ENCODE results near the gene MAEA. TPM values are rescaled to one million over a fixed set of nuclear protein-coding genes. Genes with fewer than 3 reads are reported as not detected.
"Not testable (repeated sequence)": the region's sequence is repeated elsewhere in the genome, so short reads cannot be mapped to it uniquely, and the experiment has no call there.

The MAEA gene
- polyA plus RNA-seq, 1 donor from 2014 or later: 67.1 TPM

DNA sequence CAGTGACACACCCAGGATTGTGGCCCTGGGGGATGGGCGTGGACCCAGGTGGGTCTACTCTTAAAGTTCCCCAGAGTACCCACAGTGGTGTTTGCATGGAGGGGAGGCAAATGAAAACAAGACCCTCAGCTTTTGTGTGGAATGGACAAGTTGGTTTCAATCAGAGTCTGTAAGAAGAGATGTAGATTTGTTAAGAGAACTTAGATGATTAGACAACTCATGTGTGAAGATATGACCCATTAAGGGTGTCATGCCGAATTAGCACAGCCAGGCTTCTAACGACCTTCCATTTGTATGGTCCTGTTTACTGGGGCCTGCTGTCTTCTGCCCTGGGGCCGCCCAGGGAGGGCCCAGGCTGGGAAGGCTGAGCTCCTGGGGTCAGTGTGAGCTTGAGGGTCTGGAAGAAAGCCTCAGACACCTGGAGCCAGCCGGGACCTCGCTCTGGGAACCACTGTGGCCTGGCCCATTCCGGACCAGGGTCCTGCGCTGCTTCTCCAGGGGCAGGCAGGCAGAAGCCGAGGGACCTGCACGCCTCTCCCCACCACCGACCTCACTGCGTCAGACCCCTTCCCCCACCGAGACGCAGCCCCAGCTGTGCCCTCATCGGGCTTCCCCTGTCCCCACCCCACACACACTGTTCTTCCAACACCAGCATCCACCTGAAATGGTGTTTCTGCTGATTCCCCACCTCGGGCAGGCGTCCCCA is 77.7 kb downstream of the MAEA start:
- peak overlapping the region in 1 of 3 donors; percentile 67 for H3K27ac Mint-ChIP-seq
- H3K4me1 Mint-ChIP-seq: no peaks in the 10 kb centered on the region
- H3K4me3 Mint-ChIP-seq: no peak overlapping the region
- H3K9me3 Mint-ChIP-seq: no peaks in the 10 kb centered on the region
- H3K36me3 Mint-ChIP-seq: peaks cover 4% of the 10 kb centered on the region
- no peaks in the 10 kb centered on the region for H3K27me3 Mint-ChIP-seq

DNA sequence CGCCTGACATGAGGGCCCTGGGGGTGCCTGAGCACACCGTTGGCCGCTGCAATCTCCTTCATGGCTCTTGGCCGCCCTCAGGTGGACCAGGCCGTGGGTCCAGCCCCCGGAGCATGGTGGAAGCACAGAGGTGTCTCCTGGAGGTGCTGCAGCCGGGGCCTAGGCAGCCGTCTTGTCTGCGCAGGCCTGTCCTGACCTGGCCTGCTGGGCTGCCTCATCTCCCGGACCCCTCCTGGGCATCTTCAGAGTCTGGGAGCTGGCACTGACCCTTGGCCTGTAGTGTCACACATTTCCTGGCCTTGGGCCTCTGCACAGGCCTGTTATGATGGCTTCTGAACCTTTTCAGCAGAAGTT is 78.2 kb downstream of the MAEA start:
- Mint-ChIP-seq H3K4me3 (no peak overlapping the region), H3K9me3 (no peaks in the 10 kb centered on the region), H3K27ac (no peak overlapping the region), H3K36me3 (peaks cover 5% of the 10 kb centered on the region), H3K4me1 (no peaks in the 10 kb centered on the region), H3K27me3 (no peaks in the 10 kb centered on the region)

DNA sequence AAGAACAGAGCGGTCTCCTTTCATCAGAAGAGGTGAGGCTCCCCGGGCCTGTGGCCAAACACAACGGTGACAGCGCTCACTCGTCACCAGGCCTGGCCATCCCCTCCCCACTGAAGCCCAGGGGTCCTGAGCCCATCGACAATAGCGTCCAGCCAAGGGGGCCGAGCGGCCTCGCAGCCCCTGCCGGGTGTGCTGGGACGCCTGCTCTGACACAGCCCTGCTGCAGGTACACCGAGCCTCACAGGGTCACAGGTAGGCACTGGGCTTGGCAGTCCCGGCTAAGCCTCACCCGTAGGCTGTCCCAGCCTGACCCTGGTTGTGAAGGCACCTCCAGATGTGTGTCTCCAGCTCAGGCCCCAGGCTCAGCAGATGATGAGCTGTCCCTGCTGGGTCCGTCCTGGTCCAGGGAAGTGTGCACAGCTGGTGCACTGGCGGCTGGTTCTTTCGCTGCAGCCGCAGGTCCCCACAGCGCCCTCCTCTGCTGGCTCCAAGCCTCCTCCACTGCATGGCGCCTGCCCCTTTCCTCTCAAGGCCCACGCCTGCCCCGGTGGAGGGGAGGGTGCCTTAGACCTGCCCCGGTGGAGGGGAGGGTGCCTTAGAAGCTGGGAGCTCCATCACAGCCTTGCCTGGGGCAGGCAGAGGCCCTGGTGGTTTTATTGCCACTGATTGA is 78.9 kb downstream of the MAEA start:
- no peak overlapping the region for H3K4me3 Mint-ChIP-seq
- peaks cover 5% of the 10 kb centered on the region for H3K36me3 Mint-ChIP-seq
- no peaks in the 10 kb centered on the region for H3K27me3 Mint-ChIP-seq
- no peak overlapping the region for H3K27ac Mint-ChIP-seq
- no peaks in the 10 kb centered on the region for H3K9me3 Mint-ChIP-seq
- no peaks in the 10 kb centered on the region for H3K4me1 Mint-ChIP-seq

DNA sequence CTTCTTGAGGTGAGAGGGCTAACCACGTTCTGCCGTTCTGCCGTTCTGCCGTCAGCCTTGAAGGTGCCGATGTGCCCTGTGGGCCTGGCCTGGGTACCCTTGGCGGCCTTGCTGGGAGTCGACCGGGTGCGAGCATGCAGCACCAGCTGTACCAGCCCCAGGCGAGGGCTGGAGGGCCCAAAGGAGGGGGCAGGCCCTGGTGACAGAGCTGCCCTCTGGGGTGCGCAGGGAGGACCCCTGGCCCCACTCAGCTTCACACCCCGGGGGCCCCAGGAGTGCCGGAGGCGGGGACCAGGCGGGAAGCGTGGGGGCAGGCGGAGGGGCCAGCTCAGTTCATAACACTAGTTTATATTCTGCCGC is 79.4 kb downstream of the MAEA start:
- Mint-ChIP-seq H3K4me1 (no peaks in the 10 kb centered on the region), H3K9me3 (no peaks in the 10 kb centered on the region), H3K36me3 (peaks cover 7% of the 10 kb centered on the region), H3K27me3 (no peaks in the 10 kb centered on the region), H3K27ac (peak overlapping the region in 1 of 3 donors; percentile 35), H3K4me3 (no peak overlapping the region)

DNA sequence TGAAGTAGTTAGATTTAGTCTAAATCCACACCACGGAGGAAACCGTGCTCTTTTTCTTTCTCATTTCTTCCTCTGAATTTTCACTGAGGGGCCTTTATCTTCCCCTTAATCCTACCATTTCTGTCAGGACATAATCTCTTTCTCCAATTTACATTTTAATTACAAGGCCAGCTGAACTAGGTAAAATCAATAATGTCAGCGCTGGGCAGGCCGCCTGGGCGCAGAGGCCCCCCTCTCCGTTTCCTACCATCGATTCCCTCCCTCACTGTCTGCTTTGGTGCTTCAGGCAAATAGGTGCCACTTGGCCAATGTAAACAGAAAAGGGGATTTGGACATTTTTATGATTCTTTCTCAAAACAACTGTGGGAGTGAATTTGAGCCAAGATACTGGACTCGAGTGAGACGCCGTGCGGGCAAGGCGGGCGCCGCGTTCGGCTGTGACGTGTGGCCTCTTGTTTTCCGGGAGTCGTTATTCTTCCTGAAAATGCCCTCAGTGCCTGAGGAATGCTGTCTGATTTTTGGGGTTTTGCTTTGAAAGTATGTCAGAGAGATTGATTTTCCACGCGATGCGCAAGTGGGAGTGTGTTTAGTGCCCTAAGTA is 79.9 kb downstream of the MAEA start:
- H3K4me3 Mint-ChIP-seq: no peak overlapping the region
- no peaks in the 10 kb centered on the region for H3K9me3 Mint-ChIP-seq
- peak overlapping the region in 1 of 3 donors; percentile 35 for H3K27ac Mint-ChIP-seq
- H3K36me3 Mint-ChIP-seq: peaks cover 7% of the 10 kb centered on the region
- H3K27me3 Mint-ChIP-seq: no peaks in the 10 kb centered on the region
- no peaks in the 10 kb centered on the region for H3K4me1 Mint-ChIP-seq

DNA sequence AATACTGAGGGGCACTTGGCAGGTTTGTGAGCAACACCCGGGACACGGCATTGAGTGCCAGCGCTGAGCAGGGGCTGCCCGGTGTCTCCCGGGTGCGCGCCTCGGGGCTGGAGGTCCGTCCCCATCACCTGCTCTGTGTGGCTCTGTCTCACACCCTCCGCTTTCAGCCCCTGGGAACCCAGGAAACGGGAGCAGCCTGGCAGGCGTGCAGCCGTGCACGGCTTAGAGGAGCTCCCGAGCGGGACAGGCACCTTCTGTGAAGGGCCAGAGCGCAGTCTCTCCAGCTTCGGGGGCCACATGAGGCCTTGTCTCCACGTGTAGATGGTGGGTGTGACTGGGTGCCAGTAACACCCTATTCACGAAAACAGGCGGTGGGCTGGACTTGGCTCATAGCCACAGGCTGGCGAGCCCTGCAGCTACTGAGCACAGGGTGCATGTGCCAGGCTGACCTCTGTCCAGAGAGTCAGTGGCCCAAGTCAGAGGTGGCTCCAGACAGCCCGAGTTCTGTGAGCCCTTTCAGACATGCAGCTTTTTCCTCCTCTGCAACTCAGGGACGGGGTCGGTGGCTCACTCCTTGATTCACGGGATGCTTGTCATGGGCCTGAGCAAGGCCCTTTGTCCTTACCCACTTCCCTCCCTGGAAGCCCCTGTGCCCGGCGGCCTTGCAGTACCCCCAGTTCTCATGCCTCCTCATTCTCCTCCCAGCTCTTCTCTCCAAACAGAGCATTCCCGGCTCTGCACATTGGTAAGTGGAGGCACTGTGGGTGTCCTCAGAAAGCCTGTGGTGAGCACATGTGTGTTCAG is 80.8 kb downstream of the MAEA start:
- peak overlapping the region in 1 of 3 donors; percentile 84 for H3K27ac Mint-ChIP-seq
- H3K4me3 Mint-ChIP-seq: no peak overlapping the region
- no peaks in the 10 kb centered on the region for H3K27me3 Mint-ChIP-seq
- H3K9me3 Mint-ChIP-seq: no peaks in the 10 kb centered on the region
- H3K36me3 Mint-ChIP-seq: peaks cover 7% of the 10 kb centered on the region
- H3K4me1 Mint-ChIP-seq: no peaks in the 10 kb centered on the region

DNA sequence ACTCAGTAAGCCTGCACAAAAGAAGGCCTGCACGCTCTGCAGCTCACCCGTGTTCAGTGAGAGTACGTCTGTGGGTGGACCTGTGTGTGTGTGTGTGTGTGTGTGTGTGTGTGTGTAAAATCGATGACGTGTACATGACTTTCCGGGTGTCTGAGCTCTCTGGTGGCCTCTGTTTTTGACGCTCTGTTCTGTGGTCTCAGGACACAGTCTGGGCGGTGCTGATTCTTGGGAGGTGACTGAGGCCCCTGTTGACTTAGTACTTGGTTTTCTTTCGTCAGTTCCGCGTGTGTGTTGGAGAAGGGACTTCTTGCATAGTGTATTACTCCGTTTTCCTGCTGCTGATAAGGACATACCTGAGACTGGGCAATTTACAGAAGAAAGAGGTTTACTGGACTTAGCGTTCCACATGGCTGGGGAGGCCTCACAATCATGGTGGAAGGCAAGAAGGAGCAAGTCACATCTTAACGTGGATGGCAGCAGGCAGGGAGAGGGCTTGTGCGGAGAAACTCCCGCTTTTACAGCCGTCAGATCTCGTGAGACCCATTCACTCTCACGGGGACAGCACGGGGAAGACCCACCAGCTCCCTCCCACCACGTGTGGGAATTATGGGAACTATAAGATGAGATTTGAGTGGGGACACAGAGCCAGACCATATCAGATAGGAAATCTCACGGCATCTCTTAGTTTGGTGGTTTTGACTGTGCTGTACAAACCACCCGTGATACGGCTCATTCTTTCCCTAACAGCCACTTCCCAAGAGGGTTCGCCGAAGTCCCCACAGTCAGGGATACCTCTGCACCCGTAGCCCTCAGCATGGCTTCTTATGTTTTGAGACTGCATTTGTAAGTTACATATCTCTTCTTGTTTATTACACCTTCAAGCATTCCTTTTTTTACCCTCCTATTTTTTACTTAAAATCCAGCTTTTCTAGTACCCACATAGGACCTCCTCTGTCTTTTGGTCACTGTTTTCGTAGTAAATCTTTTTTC is 81.8 kb downstream of the MAEA start:
- Mint-ChIP-seq H3K27ac (peak overlapping the region in 1 of 3 donors; percentile 84), H3K27me3 (no peaks in the 10 kb centered on the region), H3K4me1 (no peaks in the 10 kb centered on the region), H3K36me3 (peaks cover 5% of the 10 kb centered on the region), H3K4me3 (no peak overlapping the region), H3K9me3 (no peaks in the 10 kb centered on the region)

DNA sequence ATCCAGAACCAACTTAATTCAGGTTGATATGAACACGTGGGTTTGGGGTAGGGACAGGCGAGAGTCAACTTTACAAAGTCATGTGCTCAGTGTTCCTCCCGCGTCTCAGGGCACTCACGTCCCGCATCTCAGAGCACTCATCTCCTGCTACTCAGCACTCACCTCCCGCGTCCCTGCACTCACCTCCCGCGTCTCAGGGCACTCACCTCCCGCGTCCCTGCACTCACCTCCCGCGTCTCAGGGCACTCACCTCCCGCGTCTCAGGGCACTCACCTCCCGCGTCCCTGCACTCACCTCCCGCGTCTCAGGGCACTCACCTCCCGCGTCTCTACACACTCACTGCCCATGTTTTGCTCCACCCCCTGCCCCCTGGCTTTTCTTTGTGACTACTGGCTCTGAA is 82.9 kb downstream of the MAEA start:
- not testable (repeated sequence) for H3K27me3 Mint-ChIP-seq, H3K4me3 Mint-ChIP-seq, H3K4me1 Mint-ChIP-seq, H3K27ac Mint-ChIP-seq, H3K36me3 Mint-ChIP-seq, H3K9me3 Mint-ChIP-seq

DNA sequence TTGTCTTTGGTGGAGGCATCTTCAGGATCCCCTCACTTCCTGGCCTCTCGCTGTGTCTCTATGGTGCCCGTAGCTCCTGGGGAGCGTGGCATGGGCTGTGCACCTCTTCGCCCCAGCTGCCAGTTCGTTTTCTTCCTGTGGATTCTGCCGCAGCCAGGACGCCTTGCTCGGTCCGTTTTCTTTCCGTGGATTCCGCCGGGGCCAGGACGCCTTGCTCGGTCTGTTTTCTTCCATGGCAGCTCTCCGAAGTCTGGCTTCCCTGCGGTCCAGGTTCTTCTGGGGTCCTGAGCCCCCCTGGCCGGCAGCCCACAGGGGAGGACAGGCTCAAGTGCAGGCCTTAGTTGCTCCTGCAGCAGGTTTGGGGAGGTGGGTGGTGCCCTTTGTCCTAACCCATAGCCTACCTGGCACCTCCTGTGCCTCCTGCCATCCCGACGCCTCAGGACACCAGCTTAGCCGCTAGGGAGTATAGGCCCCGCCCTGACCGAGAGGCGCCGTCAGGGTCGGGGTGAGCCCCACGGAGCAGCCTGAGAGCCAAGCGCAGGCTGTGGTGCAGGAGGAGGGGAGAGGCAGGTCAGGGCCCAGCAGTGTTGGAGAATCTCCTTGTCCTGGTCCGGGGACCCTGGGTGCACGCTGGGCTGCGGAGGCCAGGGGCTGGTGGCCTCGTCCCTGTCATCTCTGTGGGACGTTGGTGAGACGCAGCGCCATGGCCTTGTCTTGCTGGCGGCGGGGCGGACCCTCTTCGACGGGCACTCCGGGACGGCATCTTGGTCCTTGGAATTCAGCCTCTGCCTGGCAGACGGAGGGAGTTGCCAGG is 84.4 kb downstream of the MAEA start:
- Mint-ChIP-seq H3K4me3 (no peak overlapping the region), H3K9me3 (no peaks in the 10 kb centered on the region), H3K27ac (no peak overlapping the region), H3K36me3 (peaks cover 5% of the 10 kb centered on the region), H3K4me1 (no peaks in the 10 kb centered on the region), H3K27me3 (no peaks in the 10 kb centered on the region)

DNA sequence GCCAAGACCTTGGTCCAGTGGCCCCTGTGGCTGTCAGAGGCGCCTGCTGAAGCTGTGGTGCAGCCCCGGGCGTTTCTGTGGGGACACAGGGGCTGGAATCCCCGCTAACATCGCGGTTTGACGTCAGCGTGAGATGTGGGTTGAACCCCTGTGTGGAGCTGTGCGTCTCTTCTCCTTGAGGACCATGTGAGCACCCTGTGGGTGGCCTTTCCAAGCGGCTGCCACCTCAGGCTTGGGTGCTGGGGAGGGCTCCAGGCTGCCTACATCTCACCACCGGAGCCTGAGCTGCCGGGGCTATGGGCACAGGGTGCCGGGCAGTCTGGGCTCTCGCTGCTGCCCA is 85.0 kb downstream of the MAEA start:
- Mint-ChIP-seq H3K27ac (no peak overlapping the region), H3K4me3 (no peak overlapping the region), H3K36me3 (peaks cover 5% of the 10 kb centered on the region), H3K4me1 (no peaks in the 10 kb centered on the region), H3K27me3 (no peaks in the 10 kb centered on the region), H3K9me3 (no peaks in the 10 kb centered on the region)

DNA sequence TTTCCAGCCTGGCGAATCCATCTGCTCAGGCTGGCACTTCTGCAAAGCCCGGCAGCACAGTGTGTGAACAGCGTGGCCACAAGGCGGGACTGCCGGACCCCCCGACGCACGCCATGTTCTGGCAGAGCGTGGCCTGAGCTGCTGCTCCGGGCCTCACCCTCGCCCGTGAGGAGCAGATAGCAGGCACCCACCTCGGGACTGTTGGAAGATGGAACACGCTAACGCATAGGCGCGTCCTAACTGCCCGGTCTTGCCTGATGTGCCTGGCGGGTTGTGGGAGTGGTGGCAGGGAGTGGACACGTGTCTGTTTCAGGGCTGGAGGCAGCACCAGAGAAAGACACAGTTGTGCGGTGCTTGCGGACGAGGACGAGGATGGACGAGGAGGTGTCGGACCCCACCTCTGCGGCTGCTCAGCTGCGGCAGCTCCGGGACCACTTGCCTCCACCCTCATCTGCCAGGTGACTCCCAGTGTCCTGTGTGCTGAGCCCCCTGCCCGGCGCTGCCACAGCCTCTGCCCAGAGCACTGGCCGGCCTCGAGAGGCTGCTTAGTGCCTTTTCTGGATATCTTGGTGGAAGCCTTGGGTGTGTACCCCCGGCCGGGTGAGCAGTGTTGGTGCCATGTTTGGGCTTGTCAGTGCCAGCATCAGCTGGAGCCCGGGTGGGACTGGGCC is 85.5 kb downstream of the MAEA start:
- H3K36me3 Mint-ChIP-seq: peaks cover 5% of the 10 kb centered on the region
- no peak overlapping the region for H3K27ac Mint-ChIP-seq
- no peak overlapping the region for H3K4me3 Mint-ChIP-seq
- no peaks in the 10 kb centered on the region for H3K4me1 Mint-ChIP-seq
- H3K9me3 Mint-ChIP-seq: no peaks in the 10 kb centered on the region
- no peaks in the 10 kb centered on the region for H3K27me3 Mint-ChIP-seq

DNA sequence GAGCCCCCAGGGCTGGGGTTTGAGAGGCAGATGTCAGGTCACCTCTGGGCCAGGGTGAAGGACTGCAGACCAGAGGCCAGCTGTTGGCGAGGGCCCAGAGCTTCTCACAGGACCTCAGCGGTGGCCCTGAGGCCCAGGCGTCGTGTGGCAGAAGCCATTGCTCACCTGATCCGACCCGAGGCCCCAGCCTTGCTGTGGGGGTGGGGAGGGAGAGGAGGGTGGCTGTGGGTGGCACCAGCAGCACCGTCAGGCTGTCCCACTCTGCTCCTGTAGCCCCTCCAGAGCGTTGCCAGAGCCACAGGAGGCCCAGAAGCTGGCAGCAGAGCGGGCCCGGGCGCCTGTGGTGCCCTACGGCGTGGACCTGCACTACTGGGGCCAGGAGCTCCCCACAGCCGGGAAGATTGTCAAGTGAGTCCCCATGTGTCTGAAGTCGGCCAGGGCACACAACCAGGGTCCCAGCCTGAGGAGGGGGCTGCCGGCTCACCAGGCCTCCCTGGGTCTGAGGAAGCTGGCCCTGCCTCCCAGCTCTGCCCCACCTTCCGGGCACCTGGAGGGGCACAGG is 86.2 kb downstream of the MAEA start:
- Mint-ChIP-seq H3K4me1 (no peaks in the 10 kb centered on the region), H3K36me3 (peaks cover 4% of the 10 kb centered on the region), H3K27me3 (no peaks in the 10 kb centered on the region), H3K27ac (no peak overlapping the region), H3K4me3 (no peak overlapping the region), H3K9me3 (no peaks in the 10 kb centered on the region)

DNA sequence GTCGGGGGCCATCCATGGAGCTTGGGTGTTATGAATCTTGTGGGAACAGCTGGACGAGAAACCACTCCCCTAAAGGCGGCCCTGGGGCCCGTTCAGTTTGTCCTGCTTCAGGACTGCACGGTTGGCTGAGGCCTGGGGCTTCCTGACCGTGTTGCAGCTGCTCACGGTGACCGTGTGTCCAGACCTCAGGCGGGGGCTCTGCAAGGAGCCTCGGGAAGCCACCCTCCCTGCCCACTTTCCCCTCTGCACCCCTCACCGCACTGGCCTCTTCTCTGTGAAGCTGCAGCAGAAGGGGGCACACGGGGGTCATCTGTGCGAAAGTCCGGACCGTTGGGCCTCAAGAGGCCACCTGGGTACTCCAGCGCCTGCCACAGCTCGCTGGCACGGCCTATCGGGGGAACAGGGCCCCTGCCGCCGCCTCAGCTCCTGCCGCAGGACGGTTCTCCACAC is 86.7 kb downstream of the MAEA start:
- H3K27me3 Mint-ChIP-seq: no peaks in the 10 kb centered on the region
- peaks cover 3% of the 10 kb centered on the region for H3K36me3 Mint-ChIP-seq
- no peak overlapping the region for H3K4me3 Mint-ChIP-seq
- no peak overlapping the region for H3K27ac Mint-ChIP-seq
- H3K9me3 Mint-ChIP-seq: no peaks in the 10 kb centered on the region
- H3K4me1 Mint-ChIP-seq: no peaks in the 10 kb centered on the region

All from IgD-negative memory B cell (primary cell).